HG02763 (cell line): ENCODE results near the gene MACROD2.
"Not testable (repeated sequence)": the region's sequence is repeated elsewhere in the genome, so short reads cannot be mapped to it uniquely, and the experiment has no call there.

ENCODE experiments used
- ATAC-seq: cut with Tn5 transposase; IDR thresholded peaks from one replicate; pipeline ENCODE4 v1.9.1; 2021; ENCODE audit warnings: mild to moderate bottlenecking, moderate library complexity; ENCODE audit not compliant: unreplicated experiment

The MACROD2 gene

GRCh38 chr20:15179781-15180180 lies 1184.5 kb downstream of the MACROD2 start:
- ATAC-seq, result no peak

- no peak for ATAC-seq
Observed at GRCh38 chr20:15185322-15185721, 1190.0 kb downstream of the MACROD2 start.

GRCh38 chr20:15185913-15186312 lies 1190.6 kb downstream of the MACROD2 start:
- ATAC-seq, result no peak

- no peak for ATAC-seq
Observed at GRCh38 chr20:15187612-15188011, 1192.3 kb downstream of the MACROD2 start.

- ATAC-seq, result no peak
Observed at GRCh38 chr20:15188415-15188814, 1193.1 kb downstream of the MACROD2 start.

DNA sequence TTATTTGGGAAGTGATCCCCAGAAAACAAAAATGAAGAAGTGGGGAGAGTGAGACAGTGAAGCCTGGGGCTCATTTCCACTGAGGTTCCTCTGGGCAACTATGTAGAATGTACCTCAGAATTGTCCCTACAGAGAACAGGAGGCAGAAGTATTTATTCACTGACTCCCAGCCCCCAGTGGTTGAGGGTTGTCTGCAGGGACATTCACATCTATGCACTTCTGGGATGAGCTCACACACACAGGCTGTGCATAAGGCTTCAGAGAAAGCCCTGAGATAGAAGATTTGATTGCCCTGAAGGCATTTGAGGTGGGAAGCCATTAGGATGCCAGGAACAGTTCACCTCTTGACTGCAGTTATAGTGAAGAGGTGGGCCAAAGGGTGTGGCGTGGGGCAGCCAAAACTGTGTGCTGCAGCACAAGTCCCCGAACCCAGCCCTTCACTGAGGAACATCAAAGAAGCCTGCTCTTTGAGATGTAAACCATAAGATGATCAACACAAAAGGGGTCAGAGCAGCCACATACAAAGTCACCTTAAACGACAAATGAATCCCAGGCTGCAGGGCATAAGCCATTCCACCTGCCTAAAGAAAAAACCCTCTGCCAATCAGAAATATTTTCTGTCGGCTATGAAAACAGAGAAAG lies 1195.9 kb downstream of the MACROD2 start:
- no peak for ATAC-seq

GRCh38 chr20:15195378-15195777 lies 1200.1 kb downstream of the MACROD2 start:
- no peak for ATAC-seq

GRCh38 chr20:15196547-15197255 lies 1201.4 kb downstream of the MACROD2 start:
- no peak for ATAC-seq

- ATAC-seq, result not testable (repeated sequence)
Observed at GRCh38 chr20:15198017-15198416, 1202.7 kb downstream of the MACROD2 start.

DNA sequence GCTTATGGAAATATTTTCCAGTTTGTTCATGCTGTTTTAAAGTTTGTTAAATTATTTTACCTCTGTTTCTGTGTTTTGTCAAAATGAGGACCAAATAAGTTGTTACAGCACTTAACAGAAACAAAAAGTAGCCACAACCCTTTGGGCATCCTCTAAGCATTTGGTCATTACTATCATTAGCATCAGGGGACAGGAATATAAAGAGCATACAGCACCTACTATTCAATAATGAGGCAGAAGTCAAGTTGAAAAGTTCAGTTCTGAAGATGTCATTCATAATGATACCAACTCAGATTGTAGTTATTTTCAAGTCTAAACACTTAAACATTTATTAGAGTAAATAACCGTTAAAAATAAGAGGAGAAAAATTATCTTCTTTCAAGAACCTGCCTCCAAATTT lies 1204.4 kb downstream of the MACROD2 start:
- ATAC-seq, result peak; percentile 45

GRCh38 chr20:15200147-15200565 lies 1204.8 kb downstream of the MACROD2 start:
- peak; percentile 79 for ATAC-seq

GRCh38 chr20:15201602-15202001 lies 1206.3 kb downstream of the MACROD2 start:
- ATAC-seq, result no peak

GRCh38 chr20:15204234-15204633 lies 1208.9 kb downstream of the MACROD2 start:
- no peak for ATAC-seq

DNA sequence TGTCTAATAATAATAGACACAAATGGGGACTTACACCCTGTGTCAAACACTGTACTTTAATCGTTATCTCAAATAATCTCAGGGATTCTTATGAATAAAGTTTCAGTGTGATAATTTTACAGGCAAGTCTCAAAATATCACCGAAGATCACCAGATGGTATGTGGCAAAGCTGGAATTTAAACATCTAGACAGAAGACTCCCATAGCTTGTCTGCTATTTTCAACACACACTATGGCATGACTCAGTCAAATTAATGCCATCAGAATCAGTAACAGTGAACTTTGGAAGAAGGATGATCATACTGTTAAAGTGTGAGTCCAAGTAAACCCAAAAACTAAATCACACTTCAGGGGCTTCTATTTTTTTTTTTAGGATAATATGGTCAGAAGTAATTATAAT lies 1209.7 kb downstream of the MACROD2 start:
- no peak for ATAC-seq

GRCh38 chr20:15205719-15206118 lies 1210.4 kb downstream of the MACROD2 start:
- no peak for ATAC-seq

- no peak for ATAC-seq
Observed at GRCh38 chr20:15209537-15209936, 1214.2 kb downstream of the MACROD2 start.

DNA sequence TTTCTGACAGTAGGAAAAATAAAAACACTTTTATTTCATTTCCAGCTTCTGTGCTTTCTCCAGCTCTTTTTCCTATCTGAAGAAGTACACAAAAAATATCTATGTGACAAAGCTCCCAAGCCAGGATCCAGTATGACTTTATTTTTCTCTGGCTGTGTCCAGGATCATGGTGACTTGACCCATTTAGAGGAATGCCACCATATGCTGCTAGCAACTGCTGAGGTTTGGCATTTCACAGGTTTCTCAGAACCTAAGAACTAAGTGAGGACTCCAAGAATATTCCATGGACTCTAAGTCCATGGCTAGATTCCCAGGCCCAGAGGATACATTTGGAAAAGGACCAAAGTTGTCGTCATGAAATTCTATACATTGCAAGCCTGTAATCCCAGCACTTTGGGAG lies 1218.7 kb downstream of the MACROD2 start:
- no peak for ATAC-seq

DNA sequence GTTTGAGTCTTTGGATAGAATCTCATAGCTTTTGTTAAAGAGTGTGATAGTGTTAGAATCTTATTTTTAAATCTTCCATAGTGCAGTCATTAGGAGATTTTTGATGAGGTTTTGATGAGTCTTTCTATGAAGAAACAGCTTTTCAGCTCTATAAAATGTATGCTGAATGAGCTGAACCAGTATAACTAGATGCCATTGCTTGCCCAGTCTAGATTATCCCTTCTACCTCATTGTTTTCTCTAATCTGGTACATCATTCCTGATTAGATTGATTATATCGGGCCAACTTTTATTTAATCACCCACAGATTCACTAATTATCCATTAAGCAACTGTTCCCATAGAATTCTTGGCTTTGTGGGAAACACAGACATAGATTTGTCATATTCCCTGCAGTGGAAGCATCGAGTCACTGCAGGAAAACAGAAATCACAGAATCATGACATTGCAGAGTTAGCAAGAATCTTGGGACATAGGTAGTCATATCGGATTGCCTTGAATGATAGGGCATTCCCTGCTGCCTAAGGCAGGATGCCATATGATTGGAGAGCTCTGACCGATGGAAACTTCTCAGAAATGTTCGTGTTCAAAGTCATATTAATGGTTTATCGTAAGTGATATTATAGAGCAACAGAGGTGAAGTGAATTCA lies 1224.8 kb downstream of the MACROD2 start:
- ATAC-seq, result no peak

GRCh38 chr20:15220778-15221565 lies 1225.7 kb downstream of the MACROD2 start:
- ATAC-seq, result no peak

- ATAC-seq, result no peak
Observed at GRCh38 chr20:15222502-15223330, 1227.4 kb downstream of the MACROD2 start.
